NCI-H526 treated with DMSO at 0.1 percent for 48 hours (cell line): Measurements from ENCODE around the gene NUP43.
"Not testable (repeated sequence)": the region's sequence is repeated elsewhere in the genome, so short reads cannot be mapped to it uniquely, and the experiment has no call there.

Source experiments
- DNase-seq: peaks from one replicate; lab custom pipeline; 2025; lab: John Stamatoyannopoulos, UW

Gene NUP43

DNA sequence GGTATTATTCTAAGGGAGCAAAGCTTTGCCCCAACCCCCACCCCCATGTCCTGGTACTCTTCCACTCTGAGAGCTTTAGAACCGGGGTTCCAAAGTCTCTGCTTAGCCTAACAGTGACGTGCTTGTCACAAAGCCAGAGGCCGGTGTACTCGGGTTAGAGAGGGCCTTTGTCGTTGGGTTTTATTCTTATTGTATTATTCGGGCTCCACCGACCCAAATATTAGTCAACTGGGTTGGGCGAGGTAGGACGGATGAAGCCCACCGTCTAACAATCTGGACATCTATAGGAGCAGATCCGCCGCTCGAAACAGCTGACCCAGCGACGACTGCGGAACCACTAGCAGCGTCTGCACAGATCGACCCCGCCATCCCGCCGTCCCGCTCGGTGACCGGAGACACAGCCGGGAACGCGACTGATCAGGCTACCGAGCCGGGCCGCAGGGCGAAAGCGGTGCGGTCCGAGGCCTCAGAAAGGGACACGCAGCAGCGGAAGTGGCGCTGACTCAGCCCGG lies 2.8 kb upstream of the NUP43 start:
- not testable (repeated sequence) for DNase-seq

GRCh38 chr6:149745252-149745651 lies 1.1 kb downstream of the NUP43 start:
- DNase-seq: not testable (repeated sequence)

GRCh38 chr6:149734915-149735314 lies 11.4 kb downstream of the NUP43 start:
- no peak for DNase-seq

GRCh38 chr6:149733089-149733720 lies 13.1 kb downstream of the NUP43 start:
- no peak for DNase-seq

DNA sequence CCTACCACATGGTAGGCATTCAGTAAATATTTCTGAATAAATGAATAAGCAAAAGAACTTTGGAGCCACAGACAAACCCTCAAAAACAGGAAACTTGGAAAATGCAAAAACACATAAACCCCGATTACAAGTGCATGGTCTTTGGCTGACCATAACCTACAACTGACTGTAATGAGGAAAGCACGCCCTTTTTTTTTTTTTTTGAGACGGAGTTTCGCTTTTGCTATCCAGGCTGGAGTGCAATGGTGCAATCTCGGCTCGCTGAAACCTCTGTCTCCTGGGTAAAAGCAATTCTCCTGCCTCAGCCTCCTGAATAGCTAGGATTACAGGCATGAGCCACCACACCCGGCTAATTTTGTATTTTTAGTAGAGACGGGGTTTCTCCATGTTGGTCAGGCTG lies 16.5 kb downstream of the NUP43 start:
- DNase-seq: no peak

DNA sequence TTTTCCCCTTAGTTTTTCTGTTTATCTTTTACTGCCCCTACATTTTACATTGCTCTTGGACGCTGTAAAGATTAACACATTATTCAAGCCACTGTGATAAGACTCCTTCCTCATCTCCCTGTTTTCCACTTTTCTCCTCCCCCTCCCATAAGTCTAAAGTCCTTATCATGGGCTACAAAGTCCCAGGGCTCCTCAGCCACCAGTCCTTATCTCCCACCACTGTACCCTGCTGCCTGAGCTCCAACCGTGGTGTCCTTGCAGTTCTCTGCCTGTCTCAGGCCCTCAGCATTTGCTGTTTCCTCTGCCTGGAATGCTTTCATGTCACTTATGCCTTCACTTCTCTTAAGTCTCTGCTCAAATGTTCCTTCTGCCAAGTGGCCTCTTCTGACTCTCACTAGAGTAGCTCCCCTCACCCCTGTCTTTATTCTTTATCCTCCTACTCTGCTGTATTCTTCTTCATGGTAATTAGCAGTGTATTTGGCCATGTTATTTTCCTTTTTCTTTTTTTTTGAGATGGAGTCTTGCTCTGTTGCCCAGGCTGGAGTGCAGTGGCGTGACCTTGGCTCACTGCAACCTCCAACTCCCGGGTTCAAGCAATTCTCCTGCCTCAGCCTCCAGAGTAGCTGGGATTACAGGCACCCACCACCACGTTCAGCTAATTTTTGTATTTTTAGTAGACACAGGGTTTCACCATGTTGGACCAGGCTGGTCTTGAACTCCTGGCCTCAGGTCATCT lies 17.7 kb downstream of the NUP43 start:
- DNase-seq: no peak

DNA sequence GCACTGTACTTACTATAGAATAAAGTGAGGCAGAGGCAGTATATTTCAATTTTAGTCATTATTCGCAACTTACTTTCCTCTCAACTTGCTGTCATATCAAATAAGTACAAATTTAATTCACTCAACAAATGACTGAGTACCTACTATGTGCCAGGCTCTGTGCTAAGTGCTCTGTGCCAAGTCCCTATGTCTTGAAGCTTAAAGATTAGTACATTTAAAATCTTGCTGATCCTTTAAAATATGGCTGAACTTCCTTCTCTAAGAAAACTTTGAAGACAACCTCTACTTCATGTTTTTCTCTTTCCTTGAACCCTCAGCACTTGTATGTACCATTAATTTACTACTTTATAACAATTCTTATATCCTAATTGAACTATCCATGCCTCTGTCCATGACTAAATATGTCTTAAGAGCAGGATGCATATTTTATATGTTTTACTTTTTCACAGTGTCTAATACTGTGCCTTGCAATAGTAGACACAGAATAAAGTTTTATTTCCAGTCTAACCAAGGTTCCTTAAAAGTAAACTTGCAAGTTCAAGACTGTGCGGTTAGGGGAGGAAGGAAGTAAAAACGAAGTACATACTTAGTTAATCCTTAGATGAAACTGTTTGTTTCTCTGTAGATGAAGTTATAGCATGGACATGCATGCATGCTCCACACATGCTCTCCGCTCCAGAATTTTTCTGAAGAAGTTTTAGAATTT lies 18.4 kb downstream of the NUP43 start:
- no peak for DNase-seq

- DNase-seq: no peak
Measured at GRCh38 chr6:149725785-149726184, 20.5 kb downstream of the NUP43 start.

- peak; percentile 14 for DNase-seq
Measured at GRCh38 chr6:149723771-149724417, 22.4 kb downstream of the NUP43 start.

GRCh38 chr6:149723262-149723661 lies 23.1 kb downstream of the NUP43 start:
- DNase-seq: no peak

DNA sequence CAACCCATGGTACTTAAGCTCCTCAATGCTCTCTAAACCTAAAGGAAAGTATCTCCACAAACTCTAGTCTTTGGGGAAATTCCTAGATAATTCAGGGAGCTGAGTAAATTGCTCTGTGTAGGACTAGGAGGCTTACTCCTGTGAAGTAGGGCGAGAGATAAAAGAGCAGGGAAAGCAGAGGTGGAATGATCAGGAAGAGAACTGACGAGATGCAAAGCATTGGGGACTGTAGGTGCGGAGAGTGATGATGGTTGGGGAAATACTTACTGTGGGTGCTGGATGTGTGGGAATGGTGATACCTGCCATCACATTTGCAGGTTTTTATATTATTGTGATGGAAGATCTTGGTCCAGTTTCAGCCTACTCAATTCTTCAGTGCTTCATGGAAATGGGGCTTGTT lies 26.8 kb downstream of the NUP43 start:
- no peak for DNase-seq

DNA sequence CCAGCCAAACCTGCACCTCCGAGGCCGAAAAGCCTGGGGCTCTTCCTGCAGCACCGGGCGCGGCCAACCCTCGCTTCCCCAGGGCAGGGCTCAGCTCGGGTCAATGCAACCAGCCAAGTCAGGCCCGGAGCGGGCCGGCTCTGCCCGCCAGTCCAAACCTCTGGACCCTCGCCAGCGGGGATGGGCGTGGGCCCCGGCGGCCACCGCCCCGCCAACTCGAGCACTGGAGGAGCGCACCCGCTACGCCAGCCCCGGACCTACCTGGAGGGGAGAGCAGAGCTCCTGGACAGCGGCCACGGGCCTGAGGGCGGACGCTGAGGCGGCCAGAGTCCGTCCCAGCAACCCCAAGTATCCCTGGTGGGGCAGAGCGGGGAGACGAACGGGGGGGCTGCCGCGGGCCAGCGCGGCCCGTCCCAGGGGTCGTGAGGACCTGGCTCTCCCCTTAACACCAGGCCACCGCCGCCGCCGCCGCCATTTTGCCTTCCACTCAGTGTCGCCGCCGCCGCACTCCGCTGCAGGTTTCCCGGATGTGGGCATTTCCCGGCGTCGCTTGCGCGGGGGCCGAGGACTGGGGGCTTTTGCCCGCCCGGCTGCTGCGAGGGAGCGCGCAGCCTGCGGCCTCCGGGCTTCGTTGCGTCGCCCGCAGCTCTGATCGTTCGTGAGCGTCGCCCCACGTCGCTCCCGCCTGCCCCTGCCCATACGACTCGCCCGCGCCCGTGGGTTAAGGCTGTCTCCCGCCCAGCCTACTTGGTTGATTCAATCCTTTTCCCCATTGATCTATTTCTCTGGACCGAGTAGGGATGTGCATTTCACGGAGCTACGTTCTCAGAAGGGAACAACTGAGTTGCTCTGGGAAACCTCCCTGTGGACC lies 28.5 kb downstream of the NUP43 start, which contains the start of gene LATS1:
Gene LATS1 (minus strand): TSS at position 514 of the 871 bp plus-strand sequence. CDS start 15,975 bp downstream, outside the sequence.
- peak; percentile 82 for DNase-seq

- DNase-seq: no peak
Measured at GRCh38 chr6:149717255-149717587, 29.1 kb downstream of the NUP43 start.

DNA sequence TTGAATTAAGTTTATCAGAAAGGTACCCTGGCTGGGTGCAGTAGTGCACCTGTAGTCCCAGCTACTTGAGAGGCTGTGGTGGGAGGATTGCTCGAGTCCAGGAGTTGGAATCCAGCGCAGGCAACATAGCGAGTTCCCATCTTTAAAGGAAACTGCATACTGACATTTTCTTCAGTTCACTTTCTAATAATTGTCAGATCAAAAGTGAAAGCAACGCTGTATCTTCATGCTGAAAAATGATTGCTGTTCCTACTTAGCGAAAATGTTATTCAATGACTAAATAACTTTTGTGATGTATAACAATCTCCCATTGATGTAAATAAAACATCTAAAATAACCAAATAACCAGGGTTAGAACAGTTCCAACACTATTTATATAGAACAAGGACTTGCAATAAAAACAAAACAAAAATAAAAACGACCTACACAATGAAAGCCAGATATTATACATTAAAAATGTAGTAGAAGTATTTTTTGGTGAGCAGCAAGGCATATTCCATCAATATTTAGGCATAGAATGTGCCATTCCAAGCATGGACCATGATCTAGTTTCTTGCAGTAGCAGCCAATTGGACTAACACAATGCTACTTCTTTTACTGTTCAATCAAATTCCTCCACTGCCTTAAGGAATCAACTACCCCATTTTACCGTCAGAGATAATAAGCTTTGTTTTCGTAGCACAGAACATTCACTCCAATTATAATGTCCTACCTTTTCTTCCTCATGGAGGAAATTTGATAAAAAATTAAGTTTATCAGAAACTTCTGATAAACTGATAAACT lies 30.0 kb downstream of the NUP43 start:
- DNase-seq: no peak

DNA sequence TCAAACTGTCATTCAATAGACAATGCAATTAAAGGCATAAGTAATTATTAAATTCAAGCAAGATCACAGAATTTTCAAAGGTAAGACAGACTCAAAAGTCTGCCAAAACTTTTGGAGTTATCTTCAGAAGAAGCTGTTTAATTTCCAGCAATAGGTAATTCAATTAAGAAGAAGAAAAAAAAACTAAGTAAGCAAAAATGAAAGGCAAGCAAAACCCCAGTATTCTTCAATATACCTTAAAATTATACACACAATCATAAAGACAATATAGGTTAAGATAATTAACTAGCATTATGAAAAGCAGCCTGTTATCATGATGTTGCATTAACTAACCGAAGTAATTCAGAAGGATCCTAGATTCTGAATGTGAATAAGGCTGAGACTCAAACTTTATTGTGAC lies 31.9 kb downstream of the NUP43 start:
- no peak for DNase-seq

GRCh38 chr6:149711711-149712110 lies 34.6 kb downstream of the NUP43 start:
- no peak for DNase-seq

- DNase-seq: no peak
Measured at GRCh38 chr6:149701714-149702113, 44.6 kb downstream of the NUP43 start.

DNA sequence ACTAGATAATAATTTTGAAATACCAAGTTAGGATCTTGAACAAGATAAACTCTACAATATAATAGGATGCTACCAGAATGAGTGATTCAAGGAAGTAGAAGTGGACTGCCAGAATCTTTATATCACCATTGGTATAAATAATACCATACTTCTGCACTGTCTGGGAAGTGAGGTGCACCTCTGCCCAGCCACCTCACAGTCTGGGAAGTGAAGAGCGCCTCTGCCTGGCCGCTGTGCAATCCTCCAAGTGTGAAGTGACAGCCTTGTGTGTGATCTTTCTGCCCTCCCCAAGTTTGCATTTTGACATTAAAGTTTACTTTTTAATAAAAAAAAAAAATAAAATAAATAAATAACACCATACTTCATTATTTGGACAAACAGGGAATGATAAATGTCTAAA lies 47.2 kb downstream of the NUP43 start:
- DNase-seq: no peak

- no peak for DNase-seq
Measured at GRCh38 chr6:149698175-149698574, 48.2 kb downstream of the NUP43 start.

DNA sequence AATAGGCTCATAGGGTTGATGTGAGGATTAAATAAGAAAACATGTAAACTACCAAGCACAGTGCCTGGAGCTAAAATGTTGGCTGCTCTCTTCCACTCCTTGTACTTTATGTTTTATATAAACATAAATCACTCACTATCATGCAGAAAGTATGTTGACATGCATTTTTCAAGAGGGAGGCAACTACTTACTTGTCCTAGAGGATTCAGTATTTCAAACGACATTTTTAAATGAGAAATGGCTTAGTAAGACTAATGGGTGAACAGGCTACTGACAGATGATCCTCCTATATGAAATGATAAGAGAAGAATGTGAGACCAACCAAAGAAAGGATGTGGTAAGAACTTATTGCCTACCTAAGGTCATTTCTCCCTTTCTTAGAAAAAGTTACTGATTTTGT lies 49.4 kb downstream of the NUP43 start:
- no peak for DNase-seq

- peak; percentile 7 for DNase-seq
Measured at GRCh38 chr6:149694921-149695320, 51.4 kb downstream of the NUP43 start.
